Suprapubic skin (tissue), 4 donors: ENCODE results near the gene GDE1. TPM values are rescaled to one million over a fixed set of nuclear protein-coding genes. Genes with fewer than 3 reads are reported as not detected.
A peak's percentile ranks its signal among the peaks of the same experiment; 100 is the strongest.

Experiments
- DNase-seq, 2 donors: peaks; one replicate each; pipeline ENCODE4 v3.0.0-alpha.2; 2019; ENCODE audit warnings: low spot score in 2 of 2
- H3K27ac ChIP-seq: fragments of 200-600 bp; sonication (generic); one replicate; pipeline ENCODE4 v1.5.1; 2019
- H3K27me3 ChIP-seq: fragments of 200-600 bp; sonication (generic); one replicate; pipeline ENCODE4 v1.5.1; 2019
- H3K36me3 ChIP-seq: fragments of 200-600 bp; sonication (generic); one replicate; pipeline ENCODE4 v1.5.1; 2019
- H3K4me1 ChIP-seq: fragments of 200-600 bp; sonication (generic); one replicate; pipeline ENCODE4 v1.5.1; 2019
- H3K4me3 ChIP-seq: fragments of 200-600 bp; sonication (generic); one replicate; pipeline ENCODE4 v1.5.1; 2019; ENCODE audit warnings: mild to moderate bottlenecking
- H3K9me3 ChIP-seq: fragments of 200-600 bp; sonication (generic); one replicate; pipeline ENCODE4 v1.5.1; 2019
- EP300 ChIP-seq: sonication (generic); formaldehyde crosslinking; IDR thresholded peaks from one replicate; pipeline ENCODE4 v1.6.1; 2017; ENCODE audit warnings: antibody characterized with exemption
- POLR2A ChIP-seq, 2 donors: fragments of 450-650 bp; IDR thresholded peaks; one replicate each; pipeline ENCODE4 v1.6.1; 2017; ENCODE audit warnings: antibody characterized with exemption in 2 of 2, mild to moderate bottlenecking in 2 of 2, moderate library complexity in 2 of 2
- POLR2AphosphoS5 ChIP-seq, 3 donors: sonication (generic); formaldehyde crosslinking; IDR thresholded peaks; one replicate each; pipeline ENCODE4 v1.6.1; 2017; ENCODE audit warnings: antibody characterized with exemption in 3 of 3
- WGBS: methylation state at CpG from one replicate; pipeline ENCODE4 v1.1.5; 2018; 5-methylcytosine and 5-hydroxymethylcytosine counted together
- total RNA-seq, 4 donors: library from RNA; depleted of rRNA; stranded (reverse); fragments of >200 nt; gene quantifications; one replicate each; pipeline ENCODE4 v1.1.0, GENCODE V29; 2016
- TF ChIP-seq, protein P1 (sequence below), 2 donors: fragments of 200-600 bp in 1 of 2; fragments of 450-650 bp in 1 of 2; sonication (generic) in 1 of 2; IDR thresholded peaks; one replicate each; pipeline ENCODE4 v1.5.1; 2016 to 2019; ENCODE audit warnings: antibody characterized with exemption in 2 of 2, mild to moderate bottlenecking in 1 of 2, moderate library complexity in 1 of 2

Gene GDE1
- total RNA-seq, 4 donors from 2014 or later = 32.7 to 58.1 (median 44.7) TPM

DNA sequence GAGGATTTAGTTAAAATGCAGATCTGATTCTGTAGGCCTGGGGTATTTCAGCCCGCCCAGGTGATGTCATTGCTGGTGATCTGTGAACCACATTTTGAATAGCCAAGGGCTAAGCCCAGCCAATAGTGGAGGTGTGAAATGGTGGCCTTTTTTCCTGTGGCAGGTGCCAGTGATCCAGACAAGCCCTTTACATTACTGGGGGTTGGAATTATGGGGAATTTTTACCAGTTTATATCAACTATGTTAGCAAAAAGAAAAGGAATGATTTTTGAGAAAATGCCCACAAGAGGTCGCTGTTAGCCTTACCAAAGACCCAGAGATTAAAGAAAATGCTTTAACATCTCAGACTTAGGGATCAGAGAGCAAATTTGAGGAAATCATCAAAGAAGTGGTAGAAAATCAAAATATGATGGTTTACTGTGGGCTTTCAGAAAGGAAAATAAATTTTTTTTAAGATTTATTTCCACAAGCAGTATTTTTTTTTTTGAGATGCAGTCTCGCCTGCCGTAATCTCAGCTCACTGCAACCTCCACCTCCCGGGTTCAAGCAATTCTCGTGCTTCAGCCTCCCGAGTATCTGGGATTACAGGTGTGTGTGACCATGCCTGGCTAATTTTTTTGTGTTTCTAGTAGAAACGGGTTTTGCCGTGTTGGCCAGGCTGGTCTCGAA, 37.5 kb upstream of the GDE1 start:
- Histone ChIP-seq H3K36me3 (peaks cover 3% of the 10 kb centered on the region), H3K9me3 (no peaks in the 10 kb centered on the region), H3K27ac (no peak overlapping the region), H3K4me3 (no peak overlapping the region), H3K4me1 (peaks cover 21% of the 10 kb centered on the region), H3K27me3 (no peaks in the 10 kb centered on the region)
- DNase-seq = no peak
- WGBS = 79% methylated on average over 10 of the region's 10 CpGs
- TF ChIP-seq POLR2AphosphoS5 (IDR thresholded peaks at IDR 0.05) (no peak), POLR2A (IDR thresholded peaks at IDR 0.05) (no peak), EP300 (no peak)
- TF ChIP-seq, protein P1, sequence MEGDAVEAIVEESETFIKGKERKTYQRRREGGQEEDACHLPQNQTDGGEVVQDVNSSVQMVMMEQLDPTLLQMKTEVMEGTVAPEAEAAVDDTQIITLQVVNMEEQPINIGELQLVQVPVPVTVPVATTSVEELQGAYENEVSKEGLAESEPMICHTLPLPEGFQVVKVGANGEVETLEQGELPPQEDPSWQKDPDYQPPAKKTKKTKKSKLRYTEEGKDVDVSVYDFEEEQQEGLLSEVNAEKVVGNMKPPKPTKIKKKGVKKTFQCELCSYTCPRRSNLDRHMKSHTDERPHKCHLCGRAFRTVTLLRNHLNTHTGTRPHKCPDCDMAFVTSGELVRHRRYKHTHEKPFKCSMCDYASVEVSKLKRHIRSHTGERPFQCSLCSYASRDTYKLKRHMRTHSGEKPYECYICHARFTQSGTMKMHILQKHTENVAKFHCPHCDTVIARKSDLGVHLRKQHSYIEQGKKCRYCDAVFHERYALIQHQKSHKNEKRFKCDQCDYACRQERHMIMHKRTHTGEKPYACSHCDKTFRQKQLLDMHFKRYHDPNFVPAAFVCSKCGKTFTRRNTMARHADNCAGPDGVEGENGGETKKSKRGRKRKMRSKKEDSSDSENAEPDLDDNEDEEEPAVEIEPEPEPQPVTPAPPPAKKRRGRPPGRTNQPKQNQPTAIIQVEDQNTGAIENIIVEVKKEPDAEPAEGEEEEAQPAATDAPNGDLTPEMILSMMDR (IDR thresholded peaks at IDR 0.05) = peak; percentile 25 to 35

DNA sequence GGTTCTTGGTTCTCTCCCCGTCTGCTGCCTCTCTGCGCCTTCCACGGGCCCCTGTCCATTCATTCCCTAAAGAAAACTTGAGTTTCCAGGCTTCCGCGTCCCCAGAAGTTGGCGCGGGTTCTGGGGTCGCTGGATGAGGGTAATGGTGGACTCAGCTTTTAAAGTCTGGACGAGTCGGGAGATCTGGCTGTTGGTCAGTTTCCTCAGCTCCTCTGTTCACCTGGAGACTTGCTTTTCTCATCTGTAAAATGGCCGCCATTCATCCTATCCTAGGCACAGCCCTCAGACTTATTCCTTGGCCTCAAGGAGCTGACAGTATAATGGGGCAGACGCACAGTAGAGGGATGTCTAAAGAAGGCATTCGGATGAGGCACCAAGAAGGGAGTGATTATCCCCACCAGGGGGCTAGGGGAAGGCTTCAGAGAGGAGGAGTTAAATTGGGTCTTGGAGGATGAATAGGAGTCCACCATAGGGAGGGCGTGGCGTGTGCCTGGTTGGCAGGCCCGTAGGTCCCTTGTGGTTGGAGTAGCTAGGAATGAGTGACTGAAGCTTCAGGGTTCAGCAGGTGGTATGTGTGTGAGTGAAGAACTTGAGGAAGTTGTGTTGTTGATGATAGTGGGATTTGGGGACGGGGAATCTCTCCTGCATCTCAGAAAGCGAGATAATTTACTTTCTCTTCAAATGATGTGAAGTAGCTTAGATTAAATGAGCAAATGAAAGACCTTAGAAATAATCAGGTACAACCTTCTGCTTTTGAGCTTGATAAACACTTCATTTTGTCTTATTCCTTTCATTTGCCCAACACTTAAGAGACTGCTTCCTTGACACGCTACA, 34.3 kb upstream of the GDE1 start:
- no peak for TF ChIP-seq POLR2A (IDR thresholded peaks at IDR 0.05)
- no peak for TF ChIP-seq EP300
- TF ChIP-seq, protein P1 (IDR thresholded peaks at IDR 0.05) = no peak
- no peak for TF ChIP-seq POLR2AphosphoS5 (IDR thresholded peaks at IDR 0.05)

DNA sequence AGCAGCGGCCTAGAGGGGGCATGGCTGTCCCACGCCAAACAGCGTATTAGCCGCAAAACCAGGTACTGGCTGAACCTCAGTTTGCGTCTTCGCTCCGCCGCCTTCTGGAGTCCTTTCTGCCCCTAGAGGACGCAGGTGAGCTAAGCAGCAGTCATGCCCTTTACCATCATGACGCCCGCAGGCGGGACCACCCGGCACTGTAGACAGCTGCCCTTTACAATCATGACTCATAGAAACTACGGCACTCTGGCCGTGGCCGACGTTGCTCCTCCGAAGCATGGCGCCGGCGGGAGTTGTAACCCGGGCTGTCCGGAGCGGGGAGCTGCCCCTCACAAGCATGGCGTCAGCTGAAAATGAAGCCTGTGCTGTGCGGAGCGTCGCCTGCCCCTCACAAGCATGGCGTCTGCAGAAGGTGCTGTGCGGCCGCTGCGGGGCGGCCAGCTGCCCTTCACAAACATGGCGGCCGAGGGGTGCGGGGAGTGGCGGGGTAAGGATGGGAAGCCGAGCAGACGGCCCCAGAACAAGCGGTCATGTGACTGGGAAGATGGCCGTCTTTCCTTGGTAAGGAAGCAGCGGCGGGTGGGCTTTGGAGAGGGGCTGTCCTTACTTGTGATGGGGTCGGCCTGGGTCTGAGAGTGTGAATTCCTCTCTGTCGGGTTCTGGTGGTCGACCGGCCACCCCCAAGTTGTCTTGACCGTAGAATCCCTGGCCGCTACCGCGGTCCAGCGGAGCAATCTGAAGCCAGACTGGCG, 33.5 kb upstream of the GDE1 start, which contains the start of gene VPS35L:
VPS35L (plus strand) TSS at position 518 of the 752 bp plus-strand sequence; CDS start at position 545, 27 bp downstream.
- Histone ChIP-seq H3K36me3 (peaks cover 12% of the 10 kb centered on the region), H3K9me3 (no peaks in the 10 kb centered on the region), H3K4me1 (peaks cover 21% of the 10 kb centered on the region), H3K27me3 (no peaks in the 10 kb centered on the region), H3K27ac (peak within 1 kb of the TSS; percentile 91), H3K4me3 (peak within 1 kb of the TSS; percentile 82)
- DNase-seq = peak; percentile 97 to 98
- 1% methylated on average over 18 of the region's 53 CpGs for WGBS
- TF ChIP-seq, protein P1 (IDR thresholded peaks at IDR 0.05) = peak; percentile 70 to 82
- TF ChIP-seq POLR2AphosphoS5 (IDR thresholded peaks at IDR 0.05) (peak; percentile 16 to 87 (median 37)), EP300 (no peak), POLR2A (IDR thresholded peaks at IDR 0.05) (peak in 1 of 2 donors; percentile 25)

More for the DNA sequence above, 34.3 kb upstream of the GDE1 start:
- peak overlapping the region; percentile 91 for H3K27ac ChIP-seq
- H3K9me3 ChIP-seq = no peaks in the 10 kb centered on the region
- 38% methylated on average over 19 of the region's 19 CpGs for WGBS
- no peak for DNase-seq
- peak overlapping the region; percentile 82 for H3K4me3 ChIP-seq
- H3K36me3 ChIP-seq = peaks cover 4% of the 10 kb centered on the region
- H3K4me1 ChIP-seq = peaks cover 21% of the 10 kb centered on the region
- H3K27me3 ChIP-seq = no peaks in the 10 kb centered on the region

DNA sequence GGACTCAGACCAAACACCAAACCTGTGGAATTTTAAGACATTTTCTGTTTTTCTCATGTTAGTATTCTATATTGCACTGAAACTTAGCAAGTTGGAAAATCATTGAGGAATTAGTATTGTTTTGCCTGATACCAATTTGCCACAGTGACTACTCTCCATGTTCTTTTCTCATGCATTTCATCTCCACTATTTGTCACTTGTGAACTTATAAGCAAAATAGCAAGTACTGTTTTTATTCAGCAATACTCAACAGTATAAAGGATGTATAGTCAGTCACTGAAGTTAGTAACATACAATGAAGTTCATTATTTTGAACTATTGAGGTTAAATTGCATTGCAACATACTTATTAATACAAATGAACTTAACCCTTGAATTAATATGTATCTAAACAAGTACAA, 27.8 kb upstream of the GDE1 start:
- Histone ChIP-seq H3K36me3 (peaks cover 41% of the 10 kb centered on the region), H3K4me1 (peaks cover 3% of the 10 kb centered on the region)

More for the DNA sequence above, 27.8 kb upstream of the GDE1 start:
- Histone ChIP-seq H3K27ac (no peak overlapping the region), H3K27me3 (no peaks in the 10 kb centered on the region), H3K4me3 (no peak overlapping the region), H3K9me3 (no peaks in the 10 kb centered on the region)
- TF ChIP-seq POLR2AphosphoS5 (IDR thresholded peaks at IDR 0.05) (no peak), EP300 (no peak), POLR2A (IDR thresholded peaks at IDR 0.05) (no peak)
- TF ChIP-seq, protein P1 (IDR thresholded peaks at IDR 0.05) = no peak
- no peak for DNase-seq
